RWPE2 (cell line): ENCODE results near the gene STON2.

Experiments used
- ATAC-seq: fragments of 200-7000 bp; cut with Tn5 transposase; 3 replicates; pipeline ENCODE4 v1.9.1; 2021; ENCODE audit warnings: low read depth
- DNase-seq: peaks from one replicate; pipeline ENCODE4 v3.0.0-alpha.2; 2020; ENCODE audit warnings: low spot score
- H3K27ac ChIP-seq: fragments of 450-650 bp; 2 replicates; pipeline ENCODE4 v1.5.1; 2017; ENCODE audit warnings: mild to moderate bottlenecking; ENCODE audit not compliant: poor library complexity, severe bottlenecking
- H3K27me3 ChIP-seq: fragments of 250-450 bp; sonication (Bioruptor Pico); 2 replicates; pipeline ENCODE4 v1.5.1; 2021; ENCODE audit warnings: mild to moderate bottlenecking, moderate library complexity; ENCODE audit not compliant: insufficient read depth, poor library complexity, severe bottlenecking
- H3K36me3 ChIP-seq: fragments of 250-450 bp; sonication (Bioruptor Pico); 2 replicates; pipeline ENCODE4 v1.5.1; 2020; ENCODE audit warnings: low read depth, mild to moderate bottlenecking, moderate library complexity
- H3K4me1 ChIP-seq: fragments of 250-450 bp; sonication (Bioruptor Pico); 2 replicates; pipeline ENCODE4 v1.5.1; 2021; ENCODE audit warnings: mild to moderate bottlenecking, moderate library complexity; ENCODE audit not compliant: insufficient read depth, poor library complexity, severe bottlenecking
- H3K4me3 ChIP-seq: fragments of 250-450 bp; sonication (Bioruptor Pico); 2 replicates; pipeline ENCODE4 v1.5.1; 2021; ENCODE audit warnings: mild to moderate bottlenecking, moderate library complexity; ENCODE audit not compliant: severe bottlenecking
- H3K9me3 ChIP-seq: fragments of 250-450 bp; sonication (Bioruptor Pico); 2 replicates; pipeline ENCODE4 v1.5.1; 2021; ENCODE audit warnings: mild to moderate bottlenecking, moderate library complexity; ENCODE audit not compliant: severe bottlenecking
- CTCF ChIP-seq: fragments of 450-650 bp; IDR thresholded peaks from one replicate; pipeline ENCODE4 v1.5.1; 2017; ENCODE audit warnings: mild to moderate bottlenecking, moderate library complexity; ENCODE audit not compliant: poor library complexity, severe bottlenecking

STON2 gene

DNA sequence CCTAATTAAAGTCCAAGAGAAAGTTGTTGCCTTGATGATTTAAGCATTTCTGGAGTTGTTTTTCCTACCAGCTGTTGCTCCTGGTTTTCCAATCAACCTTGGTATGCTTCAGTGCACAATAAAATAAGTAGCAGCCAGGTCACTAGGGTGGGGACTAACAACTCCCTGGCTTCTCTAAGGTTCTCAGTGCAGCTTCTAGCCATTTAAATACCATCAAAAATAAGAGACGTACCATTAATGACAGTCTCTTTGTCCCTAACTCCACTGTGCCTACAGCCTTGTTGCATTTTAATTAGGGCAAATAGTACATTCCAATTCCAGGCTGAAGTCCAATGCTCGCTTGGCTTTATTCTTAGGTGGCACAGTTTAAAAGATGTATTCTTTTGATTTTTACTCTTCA lies 11.8 kb downstream of the STON2 start:
- Histone ChIP-seq H3K4me1 (peaks cover 13% of the 10 kb centered on the region), H3K4me3 (no peak overlapping the region), H3K36me3 (peaks cover 11% of the 10 kb centered on the region; the same call in 1 of the 2 replicates), H3K9me3 (no peaks in the 10 kb centered on the region), H3K27me3 (no peaks in the 10 kb centered on the region), H3K27ac (no peak overlapping the region)
- no peak for DNase-seq
- ATAC-seq = no peak
- TF ChIP-seq CTCF = no peak

DNA sequence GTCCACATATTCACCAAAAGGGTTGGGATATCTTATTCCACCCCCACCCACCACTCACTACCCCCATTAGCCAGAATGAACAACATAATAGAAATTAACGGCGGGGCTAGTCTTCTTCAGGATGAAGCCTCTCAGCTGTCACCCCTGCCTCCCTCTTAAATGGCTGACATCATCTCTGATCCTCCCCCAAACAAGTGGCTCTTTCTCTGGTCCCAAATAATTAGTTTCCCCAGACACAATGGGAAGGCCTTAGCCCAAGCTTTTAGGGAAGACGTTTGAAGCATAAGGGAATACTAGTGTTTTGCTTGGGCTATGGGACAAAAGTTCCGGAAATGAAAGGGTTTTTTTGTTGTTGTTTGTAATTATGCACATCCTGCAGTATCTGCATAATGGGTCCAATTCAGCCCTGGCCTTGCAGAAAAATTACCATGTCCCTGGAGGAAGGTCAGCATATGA lies 13.8 kb downstream of the STON2 start:
- Histone ChIP-seq H3K4me3 (no peak overlapping the region), H3K27me3 (no peaks in the 10 kb centered on the region), H3K9me3 (no peaks in the 10 kb centered on the region), H3K4me1 (peaks cover 10% of the 10 kb centered on the region), H3K36me3 (no peaks in the 10 kb centered on the region), H3K27ac (no peak overlapping the region)
- no peak for TF ChIP-seq CTCF
- ATAC-seq (no peak), DNase-seq (no peak)

DNA sequence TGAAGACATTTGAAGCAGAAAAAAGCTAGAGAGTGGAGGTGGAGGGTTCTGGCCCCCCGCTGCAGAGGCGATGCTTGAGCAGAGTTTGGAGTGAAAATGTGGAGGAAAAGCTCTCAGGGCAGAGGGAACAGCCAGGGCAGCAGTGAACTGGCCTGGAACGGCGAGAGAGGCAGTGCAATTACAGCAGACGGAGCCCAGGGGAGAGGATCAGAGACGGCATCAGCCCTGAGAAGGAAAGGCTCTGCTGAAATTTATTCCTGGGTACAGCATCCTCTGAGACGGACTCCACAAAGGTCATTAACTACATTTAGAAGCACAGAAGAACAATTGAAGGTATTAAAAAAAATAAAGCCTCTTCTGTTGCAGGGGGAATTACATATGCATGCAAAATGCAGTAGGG lies 14.2 kb downstream of the STON2 start:
- no peak overlapping the region for H3K4me3 ChIP-seq
- ATAC-seq (no peak), DNase-seq (no peak)
- no peaks in the 10 kb centered on the region for H3K27me3 ChIP-seq
- H3K9me3 ChIP-seq = no peaks in the 10 kb centered on the region
- no peak overlapping the region for H3K27ac ChIP-seq
- no peaks in the 10 kb centered on the region for H3K36me3 ChIP-seq
- peaks cover 10% of the 10 kb centered on the region for H3K4me1 ChIP-seq
- TF ChIP-seq CTCF = no peak

DNA sequence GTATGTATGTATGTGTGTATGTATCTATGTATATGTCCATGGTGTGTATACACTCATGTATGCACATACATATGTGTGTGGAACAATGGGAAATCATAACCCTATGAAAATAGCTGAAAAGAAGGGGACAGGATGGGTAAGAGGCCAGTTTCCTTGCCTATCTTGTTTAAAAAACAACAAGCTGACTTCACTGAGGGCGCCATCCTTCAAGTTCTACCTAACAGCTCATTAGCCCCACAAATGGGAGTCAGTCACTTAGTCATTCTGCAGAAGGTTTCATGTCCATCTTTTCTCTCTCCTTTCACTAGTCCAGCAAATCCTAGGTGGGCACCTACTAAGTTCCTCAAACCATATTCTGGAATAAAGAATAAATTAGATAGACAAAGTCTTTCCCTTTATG lies 14.7 kb downstream of the STON2 start:
- H3K9me3 ChIP-seq = no peaks in the 10 kb centered on the region
- TF ChIP-seq CTCF = no peak
- no peak for DNase-seq
- H3K27me3 ChIP-seq = no peaks in the 10 kb centered on the region
- H3K4me3 ChIP-seq = no peak overlapping the region
- peaks cover 10% of the 10 kb centered on the region for H3K4me1 ChIP-seq
- H3K27ac ChIP-seq = no peak overlapping the region
- no peak for ATAC-seq
- no peaks in the 10 kb centered on the region for H3K36me3 ChIP-seq

GRCh38 chr14:81384900-81385299 lies 15.2 kb downstream of the STON2 start:
- no peak overlapping the region for H3K4me3 ChIP-seq
- H3K27me3 ChIP-seq = no peaks in the 10 kb centered on the region
- ATAC-seq (peak; percentile 48; the same call in 2 of the 3 replicates), DNase-seq (no peak)
- TF ChIP-seq CTCF = no peak
- no peaks in the 10 kb centered on the region for H3K9me3 ChIP-seq
- peaks cover 10% of the 10 kb centered on the region for H3K4me1 ChIP-seq
- H3K27ac ChIP-seq = no peak overlapping the region
- no peaks in the 10 kb centered on the region for H3K36me3 ChIP-seq
